Colonic mucosa (tissue), 4 donors: ENCODE measurements around the gene TREX2. TPM values are rescaled to one million over a fixed set of nuclear protein-coding genes. Genes with fewer than 3 reads are reported as not detected.

ENCODE experiments used
- DNase-seq: peaks from one replicate; pipeline ENCODE4 v3.0.0-alpha.2; 2020
- H3K27ac ChIP-seq: fragments of 200-600 bp; one replicate; pipeline ENCODE4 v1.8.0; 2021
- H3K27me3 ChIP-seq: fragments of 200-600 bp; one replicate; pipeline ENCODE4 v1.8.0; 2021
- H3K36me3 ChIP-seq: fragments of 200-600 bp; one replicate; pipeline ENCODE4 v1.8.0; 2021
- H3K4me1 ChIP-seq: fragments of 200-600 bp; one replicate; pipeline ENCODE4 v1.8.0; 2021; ENCODE audit warnings: mild to moderate bottlenecking
- H3K4me3 ChIP-seq: fragments of 200-600 bp; one replicate; pipeline ENCODE4 v1.8.0; 2021
- H3K9ac ChIP-seq, 2 donors: one replicate each; pipeline ENCODE4 v1.7.0; 2013; ENCODE audit warnings: control low read depth in 2 of 2, low read depth in 2 of 2, low read length in 2 of 2
- H3K9me3 ChIP-seq: fragments of 200-600 bp; one replicate; pipeline ENCODE4 v1.8.0; 2021
- CTCF ChIP-seq: fragments of 200-600 bp; IDR thresholded peaks from one replicate; pipeline ENCODE4 v1.8.0; 2022; ENCODE audit warnings: antibody characterized with exemption, mild to moderate bottlenecking
- intact Hi-C: fragments of 100-400 bp; cut with DNase I; formaldehyde crosslinking; loops from one replicate; pipeline ENCODE4 v1.14.1; 2022
- total RNA-seq, 2 donors: library from RNA; stranded (reverse); fragmentation: NEBNext Ultra II Directional in 1 of 2; extraction: Animal tissue kit (Norgen Biotek cat#: 25700) in 1 of 2; gene quantifications; one replicate each; pipeline ENCODE4 v1.2.1, GENCODE V29; 2021
- donor health status: healthy.
- donor health status: DM: no; HTN: no; CAD: no.
- donor health status: DM: no; HTN: no; CAD: no.

The TREX2 gene
- total RNA-seq, 2 donors from 2014 or later: 1.2 TPM; not detected in 1

GRCh38 chrX:153447581-153447960 lies 1.7 kb upstream of the TREX2 start:
- intact Hi-C loops: no loop called here
- H3K4me3 ChIP-seq: no peak overlapping the region
- no peaks in the 10 kb centered on the region for H3K9me3 ChIP-seq
- H3K27ac ChIP-seq: no peak overlapping the region
- TF ChIP-seq CTCF: no peak
- no peaks in the 10 kb centered on the region for H3K4me1 ChIP-seq
- H3K27me3 ChIP-seq: no peaks in the 10 kb centered on the region
- H3K36me3 ChIP-seq: no peaks in the 10 kb centered on the region
- no peak for DNase-seq
- no peak overlapping the region for H3K9ac ChIP-seq

DNA sequence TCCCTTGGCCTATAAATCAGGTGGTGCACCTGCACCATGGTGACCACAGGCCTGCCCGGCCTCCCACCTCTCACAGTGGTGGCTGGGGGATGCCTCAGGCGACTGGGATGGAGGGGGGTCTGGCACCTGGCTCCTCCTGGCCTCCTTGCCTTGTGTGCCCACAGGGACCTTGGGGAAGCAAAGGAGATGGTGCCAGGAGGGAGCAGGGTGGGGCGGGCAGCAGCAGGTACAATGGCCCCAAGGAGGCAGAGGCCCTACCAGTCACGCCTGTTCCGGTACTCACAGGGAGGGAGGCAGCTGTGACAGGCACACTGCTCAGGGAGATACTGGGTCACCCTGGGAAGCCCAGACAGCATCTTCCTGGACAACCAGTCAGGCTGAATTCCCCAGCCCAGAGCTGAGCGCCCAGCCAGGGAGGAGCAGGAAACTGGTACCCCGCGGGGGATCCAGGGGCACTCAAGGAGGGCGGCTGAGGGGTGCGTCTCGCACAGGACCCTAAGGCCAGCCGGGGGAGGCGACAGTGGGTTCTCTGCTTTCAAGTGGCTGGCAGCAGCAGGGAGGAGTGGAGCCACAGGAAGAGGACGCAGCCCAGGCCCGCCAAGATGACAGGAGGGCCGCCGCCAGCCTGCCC lies 1.2 kb upstream of the TREX2 start:
- DNase-seq: no peak
- no peaks in the 10 kb centered on the region for H3K36me3 ChIP-seq
- no peak overlapping the region for H3K27ac ChIP-seq
- H3K9ac ChIP-seq: no peak overlapping the region
- H3K4me3 ChIP-seq: no peak overlapping the region
- TF ChIP-seq CTCF: no peak
- no peaks in the 10 kb centered on the region for H3K9me3 ChIP-seq
- intact Hi-C loops: no loop called here
- H3K27me3 ChIP-seq: no peaks in the 10 kb centered on the region
- no peaks in the 10 kb centered on the region for H3K4me1 ChIP-seq

- no peak for TF ChIP-seq CTCF
- intact Hi-C loops: no loop called here
- no peak overlapping the region for H3K9ac ChIP-seq
- no peak overlapping the region for H3K4me3 ChIP-seq
- no peak overlapping the region for H3K27ac ChIP-seq
- H3K27me3 ChIP-seq: no peaks in the 10 kb centered on the region
- no peaks in the 10 kb centered on the region for H3K4me1 ChIP-seq
- no peak for DNase-seq
- H3K36me3 ChIP-seq: no peaks in the 10 kb centered on the region
- H3K9me3 ChIP-seq: no peaks in the 10 kb centered on the region
These were observed 730 bp upstream of the TREX2 start for GRCh38 chrX:153446636-153446936.

GRCh38 chrX:153445106-153445855 lies 575 bp downstream of the TREX2 start:
- no peak for DNase-seq
- Histone ChIP-seq H3K27me3 (no peaks in the 10 kb centered on the region), H3K27ac (no peak overlapping the region), H3K9me3 (no peaks in the 10 kb centered on the region), H3K9ac (no peak overlapping the region), H3K4me1 (no peaks in the 10 kb centered on the region), H3K36me3 (no peaks in the 10 kb centered on the region), H3K4me3 (no peak overlapping the region)
- intact Hi-C loops: no loop called here
- no peak for TF ChIP-seq CTCF

DNA sequence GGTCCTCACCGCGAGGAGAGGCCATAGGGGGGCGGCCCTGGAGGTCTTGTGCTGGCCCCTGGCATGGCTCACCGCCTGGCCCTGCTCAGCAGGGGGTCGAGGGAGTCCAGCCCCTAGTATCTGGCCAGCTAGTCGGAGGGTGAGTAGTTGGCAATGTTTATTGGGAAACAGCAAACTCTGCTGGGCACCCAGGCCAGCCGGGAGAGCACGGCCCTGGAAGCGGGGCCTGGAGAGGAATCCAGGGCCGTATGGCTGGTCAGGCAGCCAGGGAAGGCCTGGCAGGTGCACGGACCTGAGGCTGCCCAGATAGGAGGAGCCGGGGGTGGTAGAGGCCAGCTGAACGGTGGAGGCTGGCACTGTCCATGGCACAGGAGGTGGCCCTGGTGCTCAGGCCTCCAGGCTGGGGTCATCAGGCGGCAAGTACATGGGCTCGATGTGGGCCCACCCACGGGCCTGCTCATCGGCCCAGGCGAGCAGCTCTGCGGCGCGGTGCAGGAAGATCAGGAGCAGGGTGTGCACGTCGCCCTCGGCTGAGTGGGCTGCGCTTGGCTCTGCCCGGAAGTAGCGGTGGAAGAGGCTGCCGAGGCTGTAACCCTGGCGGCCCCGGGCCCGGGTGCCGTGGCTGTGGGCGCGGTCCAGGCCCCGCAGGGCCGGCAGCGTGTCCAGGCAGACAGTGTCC lies 1.4 kb downstream of the TREX2 start:
- H3K9me3 ChIP-seq: no peaks in the 10 kb centered on the region
- H3K4me1 ChIP-seq: no peaks in the 10 kb centered on the region

More for the DNA sequence above, 1.4 kb downstream of the TREX2 start:
- no peak overlapping the region for H3K4me3 ChIP-seq
- H3K9ac ChIP-seq: no peak overlapping the region
- no peaks in the 10 kb centered on the region for H3K36me3 ChIP-seq
- no peak overlapping the region for H3K27ac ChIP-seq
- TF ChIP-seq CTCF: no peak
- intact Hi-C loops: loop anchor here (5.0 kb wide), 1 partner anchor 417 kb away; no protein-coding TSS in a partner anchor
- no peak for DNase-seq
- H3K27me3 ChIP-seq: no peaks in the 10 kb centered on the region
